Right lobe of liver (tissue), 5 donors: Measurements from ENCODE around the gene POU3F2. TPM values are rescaled to one million over a fixed set of nuclear protein-coding genes. Genes with fewer than 3 reads are reported as not detected.

ENCODE experiments used
- total RNA-seq, 6 experiments: library from RNA; depleted of rRNA in 2 of 6; stranded (reverse); fragments of >200 nt in 2 of 6; fragmentation: NEBNext Ultra II Directional in 3 of 6; extraction: Animal tissue kit (Norgen Biotek cat#: 25700) in 3 of 6; gene quantifications; one replicate each; pipeline versions ENCODE4 v1.1.0 to v1.2.4, GENCODE V29; 2016 to 2023
- donor health status: DM: no; HTN: no; CAD: no.
- donor health status: DM: no; HTN: no; CAD: no.
- donor health status: DM: no; HTN: yes; CAD: no.
- donor health status: DM: no; HTN: yes; CAD: no.

Gene POU3F2
- total RNA-seq, 6 experiments from 2014 or later = not detected

Other genes with a start within 250 kb of the POU3F2 start
- gene FBXL4, start 113.4 kb downstream of the POU3F2 start, total RNA-seq = 10 to 100 TPM in 4 of 6 experiments, 1 to 10 TPM in 2; 7.2 to 13.2 (median 11.3) TPM